Brain microvascular endothelial cell (primary cell): ENCODE results near the gene UACA.

ENCODE experiments used
- DNase-seq: peaks from one replicate; pipeline ENCODE4 v3.0.0-alpha.2; 2020
- H3K27ac ChIP-seq: fragments of 250-450 bp; sonication (Bioruptor Pico); 2 replicates; pipeline ENCODE4 v1.5.1; 2020; ENCODE audit warnings: mild to moderate bottlenecking, moderate library complexity
- H3K27me3 ChIP-seq: fragments of 250-450 bp; sonication (Bioruptor Pico); replicated peaks from 2 replicates; pipeline ENCODE4 v1.5.1; 2020; ENCODE audit warnings: mild to moderate bottlenecking
- H3K36me3 ChIP-seq: fragments of 250-450 bp; sonication (Bioruptor Pico); replicated peaks from 2 replicates; pipeline ENCODE4 v1.5.1; 2020; ENCODE audit warnings: mild to moderate bottlenecking
- H3K4me3 ChIP-seq: 2 replicates; pipeline ENCODE4 v1.5.1; 2011; ENCODE audit warnings: low read depth, mild to moderate bottlenecking, control low read depth, low read length, moderate library complexity
- CTCF ChIP-seq: IDR thresholded peaks from 2 replicates; pipeline ENCODE4 v1.5.1; 2011; ENCODE audit warnings: low read depth, mild to moderate bottlenecking, moderate library complexity, low read length, control low read depth, inconsistent platforms; ENCODE audit errors: missing control alignments
- in situ Hi-C: cut with HindIII; loops from 2 replicates; pipeline ENCODE4 v1.10.0; 2017; ENCODE audit warnings: low sequenced_read_pairs, low pct_ligation_motif_present

The UACA gene

DNA sequence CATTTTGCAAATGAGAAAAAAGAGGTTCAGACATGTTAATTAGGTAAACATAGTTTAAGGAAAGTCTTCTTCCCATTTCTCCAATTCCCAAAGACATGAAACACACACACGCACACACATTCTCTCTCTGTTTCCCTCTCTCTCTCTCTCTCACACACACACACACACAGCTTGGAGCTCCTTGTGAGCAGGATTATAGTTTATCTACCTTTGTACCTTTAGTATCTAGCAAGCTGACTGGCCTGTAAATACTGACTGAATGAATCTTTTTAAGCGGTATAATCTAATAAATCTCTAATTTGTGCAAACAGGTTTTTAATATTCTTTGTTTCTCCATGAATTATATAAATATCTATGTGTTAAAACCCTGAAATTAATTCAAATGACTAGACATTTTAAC lies 73.3 kb downstream of the UACA start:
- in situ Hi-C loops = no loop called here
- no peak overlapping the region for H3K4me3 ChIP-seq
- H3K36me3 ChIP-seq = peaks cover 69% of the 10 kb centered on the region
- no peak for DNase-seq
- H3K27me3 ChIP-seq = no peaks in the 10 kb centered on the region
- H3K27ac ChIP-seq = no peak overlapping the region
- TF ChIP-seq CTCF = no peak

- TF ChIP-seq CTCF = no peak
- no peak overlapping the region for H3K27ac ChIP-seq
- peaks cover 67% of the 10 kb centered on the region for H3K36me3 ChIP-seq
- no peaks in the 10 kb centered on the region for H3K27me3 ChIP-seq
- no peak for DNase-seq
- no peak overlapping the region for H3K4me3 ChIP-seq
- in situ Hi-C loops = no loop called here
These were observed 75.9 kb downstream of the UACA start for GRCh38 chr15:70687482-70687881.

- no peaks in the 10 kb centered on the region for H3K27me3 ChIP-seq
- no peak overlapping the region for H3K27ac ChIP-seq
- TF ChIP-seq CTCF = no peak
- in situ Hi-C loops = no loop called here
- no peak for DNase-seq
- peaks cover 73% of the 10 kb centered on the region for H3K36me3 ChIP-seq
- H3K4me3 ChIP-seq = no peak overlapping the region
These were observed 82.5 kb downstream of the UACA start for GRCh38 chr15:70680817-70681216.

DNA sequence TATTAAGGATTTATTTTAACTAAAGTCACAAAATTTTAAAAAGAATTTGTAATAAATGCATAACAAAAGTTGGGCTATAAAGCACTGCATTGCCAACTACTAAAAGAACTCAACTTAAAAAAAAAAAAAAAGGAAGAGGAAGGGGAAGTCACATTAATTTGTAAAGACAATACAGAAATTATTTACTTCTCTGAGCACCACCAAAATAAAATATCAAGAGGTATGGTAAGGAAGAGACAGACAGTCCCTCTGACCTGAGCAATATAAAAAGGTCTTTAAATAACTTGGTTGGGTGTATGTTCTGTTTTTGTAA lies 83.5 kb downstream of the UACA start:
- TF ChIP-seq CTCF = no peak
- H3K27me3 ChIP-seq = no peaks in the 10 kb centered on the region
- no peak overlapping the region for H3K27ac ChIP-seq
- no peak overlapping the region for H3K4me3 ChIP-seq
- no peak for DNase-seq
- H3K36me3 ChIP-seq = peaks cover 75% of the 10 kb centered on the region
- in situ Hi-C loops = no loop called here

- Histone ChIP-seq H3K27me3 (no peaks in the 10 kb centered on the region), H3K27ac (no peak overlapping the region), H3K4me3 (no peak overlapping the region), H3K36me3 (peaks cover 74% of the 10 kb centered on the region)
- no peak for DNase-seq
- TF ChIP-seq CTCF = no peak
- in situ Hi-C loops = no loop called here
These were observed 91.3 kb downstream of the UACA start for GRCh38 chr15:70672081-70672480.

- DNase-seq = no peak
- TF ChIP-seq CTCF = no peak
- Histone ChIP-seq H3K27me3 (no peaks in the 10 kb centered on the region), H3K4me3 (no peak overlapping the region), H3K27ac (no peak overlapping the region), H3K36me3 (peaks cover 76% of the 10 kb centered on the region)
- in situ Hi-C loops = no loop called here
These were observed 92.7 kb downstream of the UACA start for GRCh38 chr15:70670680-70671079.
